Measurements from ENCODE around the gene PRKRA. TPM values are rescaled to one million over a fixed set of nuclear protein-coding genes. Genes with fewer than 3 reads are reported as not detected.
A peak's percentile ranks its signal among the peaks of the same experiment; 100 is the strongest.
"Not testable (repeated sequence)": the region's sequence is repeated elsewhere in the genome, so short reads cannot be mapped to it uniquely, and the experiment has no call there.

PRKRA gene
- total RNA-seq, 1 donor from 2014 or later, result 45.1 TPM

DNA sequence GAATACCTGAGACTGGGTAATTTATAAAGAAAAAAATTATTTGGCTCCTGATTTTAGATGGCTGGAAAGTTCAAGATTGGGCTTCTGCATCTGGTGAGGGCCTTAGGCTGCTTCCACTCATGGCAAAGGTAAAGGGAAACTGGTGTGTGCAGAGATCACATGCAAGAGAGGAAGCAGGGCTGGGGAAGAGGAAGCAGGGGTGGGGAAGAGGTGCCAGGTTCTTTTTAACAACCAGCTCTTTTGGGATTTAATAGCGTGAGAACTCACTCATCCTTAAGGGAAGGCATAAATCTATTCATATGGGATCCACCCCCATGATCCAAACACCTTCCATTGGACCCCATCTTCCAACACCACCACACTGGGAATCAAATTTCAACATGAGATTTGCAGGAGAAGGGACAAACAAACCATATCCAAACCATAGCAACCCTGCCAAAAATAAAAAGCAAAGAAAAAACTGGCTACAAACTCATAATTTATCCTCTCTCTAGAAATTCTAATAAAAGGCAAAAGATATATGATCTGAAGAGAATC lies 30.4 kb downstream of the PRKRA start:
- Mint-ChIP-seq H3K27me3 (ENCODE audit: insufficient read depth) (no peaks in the 10 kb centered on the region), H3K4me3 (no peak overlapping the region), H3K9me3 (peaks cover 13% of the 10 kb centered on the region), H3K27ac (no peak overlapping the region), H3K36me3 (ENCODE audit: low read depth) (peaks cover 22% of the 10 kb centered on the region), H3K4me1 (ENCODE audit: low read depth) (peaks cover 29% of the 10 kb centered on the region)
- intact Hi-C loops (cut with micrococcal nuclease), result no loop called here
- no peak for DNase-seq (ENCODE audit: low spot score)

DNA sequence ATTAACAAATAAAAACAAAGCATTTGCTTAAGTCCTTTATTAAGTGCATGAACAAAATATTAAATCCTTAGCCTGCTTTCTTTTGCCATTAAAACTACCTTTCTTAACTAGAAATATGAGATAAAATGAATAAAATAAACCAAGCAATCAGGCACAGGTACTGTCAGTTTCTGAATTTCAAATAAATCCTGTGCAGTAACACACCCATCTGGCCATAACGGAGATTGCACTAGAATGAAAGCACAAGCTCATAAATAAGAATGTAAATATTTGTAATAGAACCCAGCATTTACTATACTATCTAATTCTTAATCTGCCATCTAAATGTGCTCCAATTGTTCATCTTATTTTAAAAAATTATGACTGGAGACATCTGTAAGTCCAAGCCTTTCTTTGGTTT lies 31.9 kb downstream of the PRKRA start:
- H3K27ac Mint-ChIP-seq, result no peak overlapping the region
- no peaks in the 10 kb centered on the region for H3K9me3 Mint-ChIP-seq
- intact Hi-C loops (cut with micrococcal nuclease), result no loop called here
- peaks cover 12% of the 10 kb centered on the region for H3K36me3 Mint-ChIP-seq (ENCODE audit: low read depth)
- no peak for DNase-seq (ENCODE audit: low spot score)
- no peak overlapping the region for H3K4me3 Mint-ChIP-seq
- no peaks in the 10 kb centered on the region for H3K27me3 Mint-ChIP-seq (ENCODE audit: insufficient read depth)
- H3K4me1 Mint-ChIP-seq (ENCODE audit: low read depth), result peaks cover 37% of the 10 kb centered on the region

DNA sequence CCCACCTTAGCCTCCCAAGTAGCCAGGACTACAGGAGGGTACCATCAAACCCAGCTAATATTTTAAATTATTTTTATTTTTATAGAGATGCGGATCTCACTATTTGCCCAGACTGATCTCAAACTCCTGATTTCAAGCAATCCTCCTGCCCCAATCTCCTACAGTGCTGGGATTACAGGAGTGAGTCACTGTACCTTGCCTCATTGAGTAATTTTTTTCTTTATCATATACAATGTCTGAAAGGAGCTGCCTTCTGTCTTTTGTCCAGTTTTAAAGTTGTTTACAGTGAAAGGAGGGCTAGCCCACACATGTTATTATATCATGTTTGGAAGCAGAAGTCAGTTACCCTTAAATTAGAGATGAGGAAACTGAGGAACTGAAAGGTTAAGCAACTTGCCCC lies 32.5 kb downstream of the PRKRA start:
- Mint-ChIP-seq H3K4me3 (no peak overlapping the region), H3K27me3 (ENCODE audit: insufficient read depth) (no peaks in the 10 kb centered on the region), H3K27ac (no peak overlapping the region), H3K4me1 (ENCODE audit: low read depth) (peaks cover 44% of the 10 kb centered on the region), H3K9me3 (no peaks in the 10 kb centered on the region), H3K36me3 (ENCODE audit: low read depth) (peaks cover 7% of the 10 kb centered on the region)
- no peak for DNase-seq (ENCODE audit: low spot score)
- intact Hi-C loops (cut with micrococcal nuclease), result no loop called here

DNA sequence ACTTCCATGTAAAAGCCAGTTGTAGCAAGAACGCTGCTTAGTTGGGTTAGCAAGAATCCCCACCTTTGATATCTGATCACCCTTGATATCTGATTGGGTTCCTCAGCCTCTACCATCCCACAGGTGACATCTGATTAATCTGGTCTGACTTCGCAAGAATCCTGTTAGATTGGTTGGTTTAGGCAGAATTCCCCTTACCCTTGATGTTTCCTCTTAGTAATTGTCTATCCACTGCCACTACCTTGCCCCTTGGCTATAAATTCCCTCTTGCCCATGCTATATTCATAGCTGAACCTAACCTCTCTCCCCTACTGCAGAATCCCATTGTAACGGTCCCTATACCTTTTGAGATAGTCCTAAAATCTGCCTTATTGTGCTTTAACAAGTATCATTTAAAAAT lies 33.1 kb downstream of the PRKRA start:
- no peaks in the 10 kb centered on the region for H3K9me3 Mint-ChIP-seq
- H3K4me1 Mint-ChIP-seq (ENCODE audit: low read depth), result peaks cover 49% of the 10 kb centered on the region
- H3K27me3 Mint-ChIP-seq (ENCODE audit: insufficient read depth), result no peaks in the 10 kb centered on the region
- no peak for DNase-seq (ENCODE audit: low spot score)
- no peak overlapping the region for H3K27ac Mint-ChIP-seq
- peaks cover 7% of the 10 kb centered on the region for H3K36me3 Mint-ChIP-seq (ENCODE audit: low read depth)
- intact Hi-C loops (cut with micrococcal nuclease), result no loop called here
- H3K4me3 Mint-ChIP-seq, result no peak overlapping the region

DNA sequence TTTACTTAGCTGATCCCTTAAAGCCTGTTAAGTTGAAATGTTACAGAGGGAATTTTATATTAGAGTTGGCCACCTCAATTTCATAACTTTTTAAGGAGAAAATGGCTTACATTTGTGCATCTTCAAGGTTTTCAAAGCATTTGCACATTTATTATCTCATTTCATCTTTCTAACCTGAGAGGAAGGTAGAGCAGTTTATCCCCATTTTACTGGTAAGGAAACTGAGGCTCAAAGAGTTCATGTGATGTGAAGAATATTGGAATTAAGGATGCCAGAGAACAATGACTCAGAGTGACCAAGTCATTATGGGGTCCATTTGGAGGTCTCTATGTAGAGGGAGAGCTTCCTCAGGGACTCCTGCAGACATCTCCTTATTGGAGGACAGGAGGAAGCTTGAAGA lies 35.0 kb downstream of the PRKRA start:
- DNase-seq (ENCODE audit: low spot score), result no peak
- peaks cover 2% of the 10 kb centered on the region for H3K36me3 Mint-ChIP-seq (ENCODE audit: low read depth)
- H3K9me3 Mint-ChIP-seq, result no peaks in the 10 kb centered on the region
- H3K27ac Mint-ChIP-seq, result no peak overlapping the region
- H3K4me3 Mint-ChIP-seq, result no peak overlapping the region
- no peaks in the 10 kb centered on the region for H3K27me3 Mint-ChIP-seq (ENCODE audit: insufficient read depth)
- H3K4me1 Mint-ChIP-seq (ENCODE audit: low read depth), result peaks cover 59% of the 10 kb centered on the region
- intact Hi-C loops (cut with micrococcal nuclease), result loop anchor here (2.0 kb wide), 1 partner anchor 221 kb away; the partner anchor contains the start of gene OSBPL6

DNA sequence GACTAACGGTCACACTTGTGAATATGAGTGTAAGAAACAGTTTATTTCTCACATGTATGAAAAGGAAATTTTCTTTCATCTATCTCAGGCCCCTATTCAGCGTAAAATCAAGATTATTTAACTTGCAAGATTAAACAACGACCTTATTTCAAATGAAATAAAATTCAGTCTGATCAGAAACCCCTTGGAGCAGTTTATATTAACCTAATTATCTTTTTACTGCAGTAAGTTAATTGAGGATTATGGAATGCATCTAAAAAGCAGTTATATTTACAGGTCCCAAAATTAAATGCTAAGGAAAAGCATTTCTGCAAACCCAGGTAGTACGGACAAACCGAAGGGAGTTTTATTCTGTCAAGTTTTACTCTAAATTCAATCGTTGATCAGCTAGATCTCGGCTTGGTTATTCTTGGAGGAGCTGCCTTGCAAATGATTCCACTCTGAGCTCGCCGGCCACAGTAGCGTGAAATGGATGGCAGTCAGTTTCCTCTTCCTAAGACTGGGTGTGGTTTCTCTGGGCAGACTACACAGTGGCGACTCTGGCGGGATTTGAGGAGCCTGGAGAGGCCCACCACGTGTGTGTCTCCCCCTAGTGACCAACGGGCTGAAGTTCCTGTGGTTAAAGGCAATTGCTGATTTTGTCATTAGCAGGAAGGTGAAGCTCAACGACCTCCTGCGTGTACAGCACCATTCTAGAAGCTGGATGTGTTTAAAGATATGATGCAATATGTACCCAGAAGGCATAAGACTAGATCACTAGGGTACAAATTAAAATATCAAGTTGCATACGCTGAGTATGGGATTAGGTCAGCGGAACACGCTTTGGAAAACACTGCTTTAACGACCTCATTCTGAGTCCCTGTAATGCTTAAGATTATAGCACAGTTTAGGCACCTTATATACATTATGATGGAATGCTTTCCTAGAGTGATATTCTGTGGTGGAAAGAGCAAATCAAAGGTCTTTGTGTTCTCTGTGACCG lies 36.4 kb downstream of the PRKRA start:
- intact Hi-C loops (cut with micrococcal nuclease), result loop anchor here (1.0 to 5.0 kb wide), 9 partner anchors 10 to 302 kb away; partner anchors contain the start of genes OSBPL6, PLEKHA3 and RBM45
- H3K4me1 Mint-ChIP-seq (ENCODE audit: low read depth), result peaks cover 70% of the 10 kb centered on the region

DNA sequence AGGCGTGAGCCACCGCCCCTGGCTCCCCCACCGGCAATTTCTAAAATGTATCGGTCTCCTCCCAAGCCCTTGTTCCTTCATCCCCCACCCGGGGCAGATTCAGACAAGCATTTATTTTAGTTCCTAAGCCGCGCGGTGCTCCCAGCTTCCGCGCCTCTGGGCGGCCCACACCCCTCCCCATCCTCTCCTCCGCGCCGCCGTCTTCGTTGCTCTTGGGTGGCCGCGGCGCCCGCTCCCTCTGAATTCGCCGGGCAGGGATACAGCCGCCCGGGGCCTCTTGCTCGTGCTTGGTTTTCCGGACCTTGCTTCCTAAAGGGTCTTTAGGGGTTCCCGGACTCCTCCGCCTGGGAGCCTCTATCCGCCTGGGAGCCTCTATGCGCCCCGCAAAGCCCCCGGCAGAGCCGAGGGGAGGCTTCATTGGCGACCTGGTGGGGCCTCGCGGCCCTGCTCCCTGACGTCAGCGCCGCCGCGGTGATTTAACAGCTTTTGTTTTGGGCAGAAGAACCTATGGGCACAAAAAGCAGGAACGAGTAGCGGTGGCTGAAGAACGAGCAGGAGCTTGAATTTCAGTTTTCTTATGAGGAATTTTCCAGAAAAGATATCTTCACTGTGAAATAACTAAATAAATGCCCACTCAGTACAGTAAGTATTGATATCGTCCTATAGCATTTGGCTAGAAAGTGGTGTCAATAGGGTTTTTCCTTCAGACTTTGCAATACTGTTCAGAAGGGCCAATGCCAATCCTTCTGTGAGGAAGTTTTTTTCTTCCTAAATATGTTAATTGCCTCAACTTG lies 37.3 kb downstream of the PRKRA start:
- H3K27me3 Mint-ChIP-seq (ENCODE audit: insufficient read depth), result no peaks in the 10 kb centered on the region
- DNase-seq (ENCODE audit: low spot score), result peak; percentile 73
- H3K36me3 Mint-ChIP-seq (ENCODE audit: low read depth), result no peaks in the 10 kb centered on the region
- peaks cover 70% of the 10 kb centered on the region for H3K4me1 Mint-ChIP-seq (ENCODE audit: low read depth)
- H3K4me3 Mint-ChIP-seq, result peak overlapping the region; percentile 87
- intact Hi-C loops (cut with micrococcal nuclease), result loop anchor here (1.0 to 5.0 kb wide), 9 partner anchors 9 to 301 kb away; partner anchors contain the start of genes OSBPL6, PLEKHA3 and RBM45
- peak overlapping the region; percentile 97 for H3K27ac Mint-ChIP-seq
- no peaks in the 10 kb centered on the region for H3K9me3 Mint-ChIP-seq

More for the DNA sequence above, 36.4 kb downstream of the PRKRA start:
- Mint-ChIP-seq H3K36me3 (ENCODE audit: low read depth) (no peaks in the 10 kb centered on the region), H3K4me3 (peak overlapping the region; percentile 87), H3K9me3 (no peaks in the 10 kb centered on the region), H3K27ac (peak overlapping the region; percentile 97), H3K27me3 (ENCODE audit: insufficient read depth) (no peaks in the 10 kb centered on the region)
- peak; percentile 76 for DNase-seq (ENCODE audit: low spot score)

DNA sequence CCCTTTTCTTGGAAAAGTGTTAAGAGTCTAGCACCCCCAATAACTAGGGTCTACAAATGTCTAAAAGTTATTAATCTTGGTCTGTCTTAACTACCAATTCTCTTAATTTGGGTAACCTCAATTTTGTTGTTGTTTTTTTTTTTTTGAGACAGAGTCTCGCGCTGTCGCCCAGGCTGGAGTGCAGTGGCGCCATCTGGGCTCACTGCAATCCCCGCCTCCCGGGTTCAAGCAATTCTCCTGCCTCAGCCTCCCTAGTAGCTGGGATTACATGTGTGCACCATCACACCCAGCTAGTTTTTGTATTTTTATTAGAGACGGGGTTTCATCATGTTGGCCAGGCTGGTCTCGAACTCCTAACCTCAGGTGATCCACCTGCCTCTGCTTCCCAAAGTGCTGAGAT lies 38.5 kb downstream of the PRKRA start:
- H3K9me3 Mint-ChIP-seq; H3K27me3 Mint-ChIP-seq (ENCODE audit: insufficient read depth); DNase-seq (ENCODE audit: low spot score); H3K36me3 Mint-ChIP-seq (ENCODE audit: low read depth): not testable (repeated sequence)
- intact Hi-C loops (cut with micrococcal nuclease), result loop anchor here (5.0 kb wide), 1 partner anchor 110 kb away; no protein-coding TSS in a partner anchor
- Mint-ChIP-seq H3K27ac (peak overlapping the region; percentile 97), H3K4me3 (peak overlapping the region; percentile 87), H3K4me1 (ENCODE audit: low read depth) (peaks cover 63% of the 10 kb centered on the region)

DNA sequence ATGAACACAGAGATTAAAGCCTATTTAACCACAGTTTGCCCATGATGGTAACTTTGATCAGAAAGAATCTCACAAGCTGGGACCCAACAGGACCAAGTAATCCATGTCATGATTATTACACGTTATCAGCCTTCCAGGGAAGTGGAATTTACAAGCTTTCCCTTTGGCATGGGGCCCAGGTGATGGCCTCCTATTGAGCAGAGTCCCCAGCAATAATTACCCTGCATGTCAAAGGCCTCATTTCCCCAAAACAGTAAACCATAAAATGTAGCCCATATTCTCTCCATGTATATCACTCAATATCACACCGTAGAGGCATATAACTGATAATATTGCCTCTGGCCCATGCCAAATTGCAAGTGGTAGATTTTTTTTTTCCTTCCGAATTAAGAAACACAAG lies 38.9 kb downstream of the PRKRA start:
- Mint-ChIP-seq H3K4me3 (no peak overlapping the region), H3K4me1 (ENCODE audit: low read depth) (peaks cover 59% of the 10 kb centered on the region), H3K27ac (no peak overlapping the region), H3K36me3 (ENCODE audit: low read depth) (no peaks in the 10 kb centered on the region), H3K9me3 (no peaks in the 10 kb centered on the region), H3K27me3 (ENCODE audit: insufficient read depth) (peaks cover 2% of the 10 kb centered on the region)
- no peak for DNase-seq (ENCODE audit: low spot score)
- intact Hi-C loops (cut with micrococcal nuclease), result loop anchor here (5.0 kb wide), 1 partner anchor 110 kb away; no protein-coding TSS in a partner anchor

DNA sequence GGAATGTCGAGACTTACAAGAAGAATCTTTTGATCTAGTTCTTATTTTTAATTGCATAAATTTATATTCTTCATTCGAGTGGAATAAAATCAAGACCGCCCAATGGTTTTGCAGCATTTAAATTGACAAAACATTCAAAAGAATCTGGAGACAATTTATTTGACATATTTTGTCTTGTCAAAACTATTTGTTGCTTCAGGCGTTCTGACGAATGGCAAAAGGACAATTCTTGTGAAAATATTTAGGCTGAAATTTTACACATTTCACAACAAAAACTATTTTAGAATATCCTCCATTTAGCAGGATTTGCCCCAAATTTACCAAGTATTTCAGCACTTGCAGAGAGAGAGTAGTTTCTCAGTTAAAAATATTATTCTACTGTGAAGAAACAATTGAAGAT lies 41.7 kb downstream of the PRKRA start:
- H3K4me1 Mint-ChIP-seq (ENCODE audit: low read depth), result peaks cover 50% of the 10 kb centered on the region
- H3K27ac Mint-ChIP-seq, result no peak overlapping the region
- H3K36me3 Mint-ChIP-seq (ENCODE audit: low read depth), result no peaks in the 10 kb centered on the region
- H3K27me3 Mint-ChIP-seq (ENCODE audit: insufficient read depth), result peaks cover 2% of the 10 kb centered on the region
- H3K4me3 Mint-ChIP-seq, result no peak overlapping the region
- no peak for DNase-seq (ENCODE audit: low spot score)
- H3K9me3 Mint-ChIP-seq, result no peaks in the 10 kb centered on the region
- intact Hi-C loops (cut with micrococcal nuclease), result no loop called here

DNA sequence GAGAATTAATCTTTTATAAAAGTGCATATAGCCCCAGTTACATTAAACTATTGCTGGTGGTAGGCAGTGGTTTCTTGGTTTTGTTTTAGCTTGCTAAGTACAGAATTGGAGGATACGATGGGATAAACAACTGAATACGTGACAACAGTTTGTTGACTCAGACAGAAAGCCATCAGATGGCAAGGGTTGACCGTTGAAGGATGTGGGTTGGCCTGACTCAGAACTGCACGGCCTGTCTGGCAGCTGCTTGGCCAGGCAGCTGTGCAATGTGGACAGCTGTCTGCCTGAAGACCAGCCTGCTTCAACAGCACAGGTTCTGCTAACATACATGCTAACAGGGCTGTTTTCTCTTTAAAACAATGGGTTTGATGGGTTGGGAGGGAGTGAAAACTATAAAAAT lies 46.6 kb downstream of the PRKRA start:
- peak; percentile 47 for DNase-seq (ENCODE audit: low spot score)
- H3K36me3 Mint-ChIP-seq (ENCODE audit: low read depth), result peaks cover 2% of the 10 kb centered on the region
- peak overlapping the region; percentile 63 for H3K4me3 Mint-ChIP-seq
- H3K9me3 Mint-ChIP-seq, result no peaks in the 10 kb centered on the region
- H3K4me1 Mint-ChIP-seq (ENCODE audit: low read depth), result peaks cover 41% of the 10 kb centered on the region
- peak overlapping the region; percentile 69 for H3K27ac Mint-ChIP-seq
- intact Hi-C loops (cut with micrococcal nuclease), result loop anchor here (1.0 kb wide), 2 partner anchors 8 to 10 kb away; no protein-coding TSS in a partner anchor
- peaks cover 2% of the 10 kb centered on the region for H3K27me3 Mint-ChIP-seq (ENCODE audit: insufficient read depth)

DNA sequence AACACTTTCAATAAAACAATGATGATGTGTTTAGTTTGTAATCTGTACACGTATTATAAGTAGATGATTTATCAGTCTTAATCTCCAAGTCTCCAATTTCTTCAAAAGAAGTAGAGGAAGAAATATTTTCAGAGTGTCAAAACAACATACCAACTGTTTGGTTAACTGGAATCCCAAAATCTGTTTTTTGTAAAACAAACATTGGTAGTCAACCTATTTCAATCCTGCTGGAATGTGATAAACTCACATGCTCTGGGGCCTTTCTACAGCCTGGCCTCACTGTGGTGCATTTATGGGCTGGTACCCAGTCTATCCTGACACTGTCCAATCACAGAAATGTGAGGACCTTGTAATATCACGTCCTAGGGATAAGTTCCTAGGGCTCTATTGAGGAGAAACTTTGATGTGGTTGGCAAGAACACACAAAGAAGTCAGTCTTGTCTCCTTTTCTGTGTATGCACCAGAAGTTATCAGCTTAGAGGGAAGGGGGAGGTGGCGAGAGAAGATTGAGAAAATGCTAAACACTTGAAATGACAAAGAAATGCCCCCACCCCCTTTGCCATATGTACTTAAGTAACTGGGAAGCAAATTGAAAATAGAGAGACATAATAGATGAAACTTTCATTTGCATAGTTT lies 47.2 kb downstream of the PRKRA start:
- H3K27ac Mint-ChIP-seq, result peak overlapping the region; percentile 69
- DNase-seq (ENCODE audit: low spot score), result no peak
- intact Hi-C loops (cut with micrococcal nuclease), result loop anchor here (1.0 kb wide), 2 partner anchors 7 to 11 kb away; no protein-coding TSS in a partner anchor
- H3K27me3 Mint-ChIP-seq (ENCODE audit: insufficient read depth), result peaks cover 2% of the 10 kb centered on the region
- peaks cover 41% of the 10 kb centered on the region for H3K4me1 Mint-ChIP-seq (ENCODE audit: low read depth)
- no peaks in the 10 kb centered on the region for H3K9me3 Mint-ChIP-seq
- peaks cover 2% of the 10 kb centered on the region for H3K36me3 Mint-ChIP-seq (ENCODE audit: low read depth)
- peak overlapping the region; percentile 63 for H3K4me3 Mint-ChIP-seq
